ENCODE results near the gene SH3BP2.

GRCh38 chr4:2745981-2746806, 46.7 kb upstream of the SH3BP2 start:
- no peak for TF ChIP-seq CTCF (optimal IDR thresholded peaks at IDR 0.05 in 1 of 3, IDR thresholded peaks at IDR 0.05 in 1 of 3, conservative IDR thresholded peaks at IDR 0.05 in 1 of 3; ENCODE audit: extremely low read depth in 1 of 3, insufficient read depth in 2 of 3, low read length in 3 of 3)
- no peak for TF ChIP-seq EZH2 (IDR thresholded peaks at IDR 0.05; ENCODE audit: low read length)

Measured in keratinocyte (primary cell).